GM04504 (cell line): ENCODE data around the gene ZNF783.
A peak's percentile ranks its signal among the peaks of the same experiment; 100 is the strongest.

Source experiments
- DNase-seq: peaks from one replicate; pipeline ENCODE4 v3.0.0-alpha.2; 2012; ENCODE audit warnings: low read depth

Gene ZNF783

DNA sequence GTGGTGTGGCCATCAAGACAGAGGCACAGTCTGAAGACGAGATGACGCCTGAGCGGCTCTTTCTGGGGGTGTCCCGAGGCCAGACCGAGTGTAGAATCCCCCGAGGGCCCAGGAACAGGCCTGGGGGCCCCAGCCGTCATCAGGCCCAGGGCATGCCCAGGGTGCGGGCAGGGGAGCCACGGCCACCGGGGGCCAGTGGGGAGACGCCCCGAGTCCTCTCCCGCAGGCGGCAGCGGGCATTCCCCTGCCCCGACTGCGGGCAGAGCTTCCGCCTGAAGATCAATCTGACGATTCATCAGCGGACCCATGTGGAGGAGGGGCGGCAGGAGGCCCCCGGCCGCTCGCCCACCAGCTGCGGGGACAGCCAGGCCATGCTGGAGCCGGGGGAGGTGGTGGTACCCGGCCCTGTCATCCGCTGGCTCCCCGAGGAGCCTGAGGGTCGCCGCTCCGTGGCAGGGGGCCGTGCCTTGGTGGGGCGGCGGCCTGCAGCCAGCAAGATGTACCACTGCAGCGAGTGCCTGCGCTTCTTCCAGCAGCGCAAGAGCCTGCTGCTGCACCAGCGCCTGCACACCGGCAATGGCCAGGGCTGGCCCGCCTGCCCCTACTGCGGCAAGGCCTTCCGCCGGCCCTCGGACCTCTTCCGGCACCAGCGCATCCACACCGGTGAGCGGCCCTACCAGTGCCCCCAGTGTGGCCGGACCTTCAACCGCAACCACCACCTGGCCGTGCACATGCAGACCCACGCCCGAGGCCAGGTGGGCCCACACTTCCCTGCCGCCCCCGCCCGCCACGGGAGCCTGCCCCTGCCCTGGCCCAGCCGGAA is 19.7 kb downstream of the ZNF783 start:
- DNase-seq, result no peak

DNA sequence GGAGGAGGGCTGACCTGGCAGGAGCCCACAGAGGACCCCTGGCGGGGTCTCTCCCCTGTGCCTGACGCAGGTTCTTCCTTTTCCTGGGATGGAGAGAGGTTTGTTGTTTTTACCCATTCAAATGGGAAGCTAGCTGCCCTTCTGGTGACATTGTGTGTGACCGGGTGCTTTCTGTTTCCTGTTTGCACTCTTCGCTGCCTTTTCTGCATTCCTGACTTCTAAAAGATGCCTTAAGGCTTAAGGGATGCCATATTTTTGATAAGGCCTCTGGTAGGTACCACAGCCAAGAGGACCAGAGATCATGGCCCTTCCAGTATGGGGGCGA is 20.3 kb downstream of the ZNF783 start:
- DNase-seq, result no peak

DNA sequence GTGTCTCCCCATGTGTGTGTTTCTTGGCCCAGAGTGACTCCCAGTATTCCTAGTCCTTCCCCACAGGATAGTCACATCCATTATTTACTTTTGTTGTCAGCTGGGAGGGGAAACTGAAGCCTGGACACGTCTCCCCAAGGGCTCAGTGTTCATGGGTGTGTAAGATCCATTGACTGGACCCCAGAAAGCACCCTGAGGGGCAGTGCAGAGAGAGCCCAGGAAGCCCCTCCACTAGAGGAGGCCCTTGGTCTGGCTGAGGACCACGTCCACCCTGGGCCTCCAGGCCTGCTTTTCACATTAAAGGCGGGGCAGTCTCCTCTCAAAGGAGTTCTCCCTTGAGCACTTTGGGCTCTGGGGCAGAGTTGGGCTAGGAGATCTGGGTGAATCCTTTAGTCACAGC is 21.3 kb downstream of the ZNF783 start:
- DNase-seq, result no peak

DNA sequence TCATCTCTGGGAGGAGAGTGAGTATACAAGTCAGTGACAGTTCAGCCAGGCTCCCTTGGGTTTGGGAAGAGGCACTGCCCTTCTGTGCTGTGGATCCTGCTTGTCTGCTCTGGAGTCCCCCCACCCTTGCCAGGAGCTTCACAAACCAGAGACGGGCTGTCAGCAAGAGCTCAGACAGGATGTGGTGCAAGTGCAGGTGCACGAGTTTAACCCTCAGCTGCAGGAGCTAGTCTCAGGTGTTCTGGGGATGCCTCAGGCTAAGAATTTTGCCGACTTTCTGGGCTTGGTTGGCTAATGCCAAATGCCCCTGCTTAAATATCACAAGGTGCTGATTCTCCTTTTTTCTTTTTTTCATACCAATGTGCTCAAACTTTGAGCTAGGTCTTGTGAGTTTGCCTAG is 22.3 kb downstream of the ZNF783 start:
- DNase-seq, result no peak

DNA sequence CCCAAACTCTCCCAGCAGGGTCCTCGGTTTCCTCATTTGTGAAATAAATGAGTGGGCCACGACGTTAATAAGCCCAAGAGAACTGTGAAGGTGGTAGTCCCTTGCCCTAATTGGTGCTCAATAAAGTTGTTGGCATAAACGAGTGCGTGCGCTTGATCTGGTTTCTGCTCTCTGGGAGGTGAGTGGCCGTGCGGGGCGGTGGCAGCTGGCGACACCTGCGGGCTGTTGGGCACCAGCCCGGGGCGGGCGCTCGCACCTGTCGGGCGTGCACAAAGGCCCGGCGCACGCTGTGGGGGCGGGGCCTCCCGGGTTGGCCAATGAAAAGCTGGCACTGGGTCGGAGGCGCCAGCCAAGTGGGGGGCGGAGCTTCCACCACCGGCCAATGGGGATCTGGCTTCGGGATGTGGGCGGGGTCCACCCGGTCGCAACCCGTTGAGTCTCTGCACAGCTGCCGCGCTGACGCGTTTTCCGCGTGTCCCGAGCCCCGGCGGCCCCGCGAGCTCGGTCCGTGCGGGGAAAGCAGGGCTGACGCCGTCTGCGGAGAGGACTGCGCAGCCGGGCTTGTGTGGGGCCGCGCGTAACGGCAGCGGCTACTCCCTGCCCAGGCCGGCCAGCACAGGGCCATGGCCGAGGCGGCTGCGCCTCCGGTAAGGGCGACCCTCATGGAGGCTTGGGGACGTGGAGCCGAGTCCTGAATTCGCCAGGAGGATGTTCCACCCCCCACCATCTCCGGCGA is 23.0 kb downstream of the ZNF783 start:
- peak; percentile 73 for DNase-seq

DNA sequence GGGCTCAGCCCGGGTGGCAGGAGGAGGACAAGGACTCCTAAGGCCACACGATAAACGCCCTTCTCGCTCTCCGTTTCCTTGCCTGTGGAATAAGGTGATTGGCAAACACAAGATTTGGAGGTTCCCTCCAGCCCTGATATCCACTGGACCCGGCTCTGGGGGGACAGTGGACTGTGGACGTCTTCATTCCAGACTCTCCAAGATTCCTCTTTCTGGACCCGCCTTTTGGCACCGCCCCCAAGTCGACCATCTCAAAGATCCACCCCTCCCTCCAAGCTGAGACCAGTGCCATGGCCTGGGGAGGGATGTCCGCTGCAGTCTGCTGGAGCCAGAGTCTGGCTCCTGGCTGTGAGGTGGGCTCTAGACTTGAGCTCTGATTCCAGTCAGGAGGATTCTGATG is 23.6 kb downstream of the ZNF783 start:
- no peak for DNase-seq

DNA sequence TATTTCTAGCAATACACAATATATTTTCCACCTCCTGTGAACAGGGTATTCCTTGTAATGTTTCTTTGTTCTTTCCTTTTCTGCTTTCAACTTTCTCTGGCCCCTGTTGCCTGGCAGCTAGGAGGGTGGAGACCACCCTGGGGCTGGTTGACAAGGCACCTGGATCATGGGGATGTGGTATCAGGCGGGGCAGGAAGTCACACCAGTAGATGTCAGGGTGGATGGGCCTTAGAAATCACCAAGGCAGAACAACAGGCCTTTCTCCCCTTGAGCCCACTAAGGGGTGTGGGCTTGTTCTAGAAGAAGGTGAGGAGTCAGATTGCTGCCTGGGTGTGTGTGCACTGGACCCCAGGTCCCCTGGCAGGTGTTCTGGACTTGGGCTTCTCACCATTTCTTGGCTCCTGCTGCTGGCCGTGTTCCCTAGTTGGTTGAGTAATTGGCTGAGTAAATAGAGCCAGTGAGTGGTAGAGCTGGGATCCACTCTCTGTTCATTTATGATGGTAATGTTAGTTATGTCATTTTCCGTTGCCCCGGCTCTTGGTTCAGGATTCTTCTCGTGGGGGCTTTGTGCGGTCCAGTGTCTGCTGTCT is 24.9 kb downstream of the ZNF783 start:
- no peak for DNase-seq

DNA sequence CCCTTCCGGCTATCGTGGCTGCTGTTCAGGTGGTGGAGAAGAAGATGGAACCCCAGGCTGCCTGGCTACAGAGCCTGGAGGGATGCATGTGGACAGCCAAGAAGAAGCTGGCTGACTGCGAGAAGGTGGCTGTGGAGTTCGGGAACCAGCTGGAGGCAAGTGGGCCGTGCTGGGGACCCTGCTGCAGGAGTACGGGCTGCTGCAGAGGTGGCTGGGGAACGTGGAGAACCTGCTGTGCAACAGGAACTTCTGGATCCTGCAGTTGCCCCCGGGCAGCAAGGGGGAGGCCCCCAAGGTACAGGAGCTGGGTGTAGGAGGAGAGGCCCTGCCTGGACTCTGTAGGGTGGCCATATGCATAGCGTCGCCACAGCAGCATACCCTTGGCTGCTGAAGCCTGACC is 25.6 kb downstream of the ZNF783 start:
- DNase-seq, result no peak

DNA sequence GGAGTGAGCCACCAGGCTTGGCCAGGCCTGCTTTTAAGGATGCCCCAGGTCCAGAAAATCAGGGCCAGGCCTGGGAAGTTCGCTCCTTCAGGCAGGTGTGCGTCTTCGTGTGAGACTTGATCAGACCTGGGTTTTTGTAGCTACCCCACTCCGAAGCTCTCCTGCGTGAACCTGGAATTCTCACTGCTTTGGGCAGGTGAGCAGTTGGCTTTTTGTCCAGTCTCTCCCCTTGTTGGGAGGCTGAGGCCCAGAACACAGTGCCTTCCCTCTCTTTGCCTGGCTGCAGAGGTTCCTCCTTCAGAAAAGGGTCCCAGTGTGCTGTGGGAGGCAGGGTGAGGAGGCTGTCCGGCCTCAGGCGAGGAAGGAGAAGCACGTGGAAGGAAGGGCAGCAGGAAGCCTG is 27.3 kb downstream of the ZNF783 start:
- no peak for DNase-seq

DNA sequence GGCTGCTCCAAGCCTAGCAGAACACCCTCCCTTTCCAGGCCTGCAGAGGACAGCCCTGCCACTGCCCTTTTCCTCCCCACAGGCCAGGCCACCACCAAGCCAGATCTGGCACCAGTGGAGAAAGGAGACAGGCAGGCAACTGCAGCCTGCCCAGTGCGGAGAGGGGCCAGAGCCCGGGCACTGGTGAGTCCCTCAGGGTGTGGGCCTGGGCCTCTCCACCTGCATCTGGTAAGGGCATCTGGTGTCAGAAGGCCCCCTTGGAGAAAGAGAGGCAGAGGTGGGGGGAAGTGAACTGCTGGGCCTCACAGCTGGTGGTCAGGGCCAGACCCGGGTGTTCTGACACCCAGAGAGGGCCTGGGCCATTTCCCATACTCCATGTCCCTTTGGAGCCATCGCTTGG is 27.9 kb downstream of the ZNF783 start:
- DNase-seq, result no peak

DNA sequence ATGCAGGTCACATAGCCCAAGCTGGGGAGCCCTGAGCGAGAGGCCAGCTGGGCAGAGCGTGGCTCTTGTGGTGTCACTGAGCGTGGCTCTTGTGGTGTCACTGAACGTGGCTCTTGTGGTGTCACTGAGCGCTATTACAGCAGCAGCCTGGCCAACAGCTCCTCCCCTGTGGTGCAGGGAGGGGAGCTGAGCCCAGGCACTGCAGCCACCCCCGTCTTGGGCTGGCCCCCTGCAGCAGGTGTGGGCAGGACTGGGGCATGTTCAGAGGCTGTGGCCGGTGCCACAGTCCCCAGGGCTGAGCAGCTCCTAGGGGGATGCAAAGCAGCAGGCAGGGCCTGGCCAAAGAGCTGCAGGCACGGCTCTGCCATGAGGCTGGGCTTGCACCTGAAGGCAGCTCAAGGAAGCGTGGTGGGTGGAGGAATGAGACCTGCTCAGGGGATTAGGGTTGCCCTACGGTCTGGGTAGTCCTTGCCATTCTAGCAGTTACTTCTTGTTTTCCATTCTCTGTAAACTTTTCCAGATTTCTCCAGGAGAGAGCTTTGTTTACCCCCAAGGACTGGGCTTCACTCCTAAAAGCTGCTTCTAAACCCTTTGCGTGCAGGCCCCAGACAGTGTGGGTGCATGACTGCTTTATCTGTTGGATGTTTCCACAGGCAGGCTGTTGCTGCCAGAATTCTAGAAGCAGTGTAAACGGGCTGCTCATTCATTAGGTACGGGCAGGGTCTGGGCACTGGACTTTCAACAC is 29.2 kb downstream of the ZNF783 start:
- DNase-seq, result no peak

DNA sequence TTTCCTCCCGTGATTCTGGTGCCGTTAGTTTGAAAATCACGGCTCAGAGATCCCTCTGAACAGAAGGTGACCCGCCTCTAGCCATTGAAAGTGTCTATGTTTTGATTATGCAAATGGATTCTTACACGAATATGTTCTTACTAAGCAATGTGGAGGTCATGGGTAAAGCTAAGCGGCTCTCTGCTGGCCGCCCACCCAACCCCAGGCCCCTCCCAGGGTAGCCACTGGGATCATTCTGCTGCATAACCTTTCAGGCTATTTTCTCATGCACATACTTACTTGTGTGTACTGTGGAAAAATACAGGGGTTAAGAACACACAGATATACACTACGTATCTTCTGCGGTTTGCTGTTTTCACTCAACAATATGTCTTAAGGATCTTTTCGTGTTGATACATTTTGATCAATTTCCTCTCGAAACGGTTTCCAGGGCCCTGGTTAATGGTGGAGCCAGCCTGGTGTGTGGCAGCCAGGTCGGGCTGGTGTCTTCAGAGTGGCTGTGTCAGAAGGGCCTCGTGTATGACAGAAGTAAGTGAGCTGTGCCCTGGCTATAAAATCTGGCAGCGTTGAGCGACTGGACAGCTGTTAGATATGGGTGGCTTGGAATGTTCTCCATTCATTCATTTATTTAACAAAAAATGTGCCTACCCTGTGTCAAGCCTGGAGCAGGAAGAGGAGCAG is 29.9 kb downstream of the ZNF783 start:
- DNase-seq, result no peak

DNA sequence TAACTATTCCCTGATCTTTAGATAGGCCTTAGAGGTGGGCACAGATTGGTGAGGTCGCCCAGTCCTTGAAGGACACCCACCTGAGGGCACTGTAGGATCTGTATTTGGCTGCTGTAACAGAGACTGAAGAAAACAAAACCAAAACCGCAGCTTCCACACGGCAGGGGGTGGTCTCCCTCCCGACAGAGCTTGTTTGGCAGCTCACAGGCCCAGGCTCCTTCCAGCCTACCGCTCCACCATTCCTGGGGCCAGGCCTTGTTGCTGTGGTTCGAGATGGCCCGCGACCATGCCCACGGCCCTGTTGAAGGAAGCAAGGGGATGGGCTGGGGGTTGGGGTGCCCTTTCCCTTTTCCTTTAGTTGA is 30.4 kb downstream of the ZNF783 start:
- DNase-seq, result no peak

DNA sequence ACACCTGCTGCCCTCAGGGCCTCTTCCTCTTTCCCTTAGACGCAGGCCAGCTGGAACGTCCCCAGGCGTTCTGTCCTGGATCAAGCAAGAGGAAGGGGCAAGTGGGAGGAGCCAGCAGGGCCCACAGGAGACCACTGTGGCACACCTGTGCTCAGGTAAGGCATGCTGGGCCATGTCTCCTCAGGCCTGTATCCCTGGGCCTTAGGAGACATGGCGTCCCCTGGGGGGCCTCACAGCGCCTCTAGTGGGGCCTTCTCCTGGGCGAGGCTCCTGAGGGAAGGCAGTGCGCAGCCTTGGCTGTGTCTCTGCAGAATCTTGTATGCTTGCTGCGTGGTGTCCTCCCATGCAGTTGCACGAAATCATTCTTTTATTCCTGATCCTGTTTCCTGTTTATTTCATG is 31.3 kb downstream of the ZNF783 start:
- DNase-seq, result no peak

DNA sequence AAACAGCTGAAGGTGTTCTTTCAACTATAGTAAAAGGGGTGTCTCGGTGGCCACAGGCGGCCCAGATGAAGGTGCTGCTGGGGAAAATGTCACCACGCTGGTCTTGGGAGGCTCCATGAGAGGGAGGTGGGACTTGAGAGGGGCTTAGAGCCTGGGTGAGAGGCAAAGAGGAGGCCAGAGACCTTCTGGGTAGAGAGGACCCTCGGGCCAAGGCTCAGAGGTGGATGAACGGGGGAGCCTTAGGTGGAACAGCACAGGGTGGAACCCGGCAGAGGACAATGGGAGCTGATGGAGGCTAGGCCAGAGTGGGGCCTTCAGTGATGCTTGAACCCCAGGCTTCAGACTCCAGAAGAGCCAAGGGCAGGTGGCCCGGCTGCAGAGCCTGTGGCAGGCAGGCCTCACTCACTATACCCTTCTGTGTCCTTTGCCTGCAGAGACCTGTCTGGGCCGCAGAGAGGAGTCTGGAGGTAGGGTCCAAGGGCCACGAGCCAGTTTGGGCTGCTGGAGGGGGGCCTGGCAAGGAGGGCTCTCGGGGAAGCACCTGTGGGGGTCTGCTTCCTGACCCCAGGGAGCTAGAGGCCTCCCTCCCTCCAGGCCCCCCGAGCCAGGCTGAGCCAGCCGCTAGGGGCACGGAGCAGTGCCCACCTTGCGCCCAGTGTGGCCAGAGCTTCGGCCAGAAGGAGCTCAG is 32.1 kb downstream of the ZNF783 start:
- DNase-seq, result no peak

DNA sequence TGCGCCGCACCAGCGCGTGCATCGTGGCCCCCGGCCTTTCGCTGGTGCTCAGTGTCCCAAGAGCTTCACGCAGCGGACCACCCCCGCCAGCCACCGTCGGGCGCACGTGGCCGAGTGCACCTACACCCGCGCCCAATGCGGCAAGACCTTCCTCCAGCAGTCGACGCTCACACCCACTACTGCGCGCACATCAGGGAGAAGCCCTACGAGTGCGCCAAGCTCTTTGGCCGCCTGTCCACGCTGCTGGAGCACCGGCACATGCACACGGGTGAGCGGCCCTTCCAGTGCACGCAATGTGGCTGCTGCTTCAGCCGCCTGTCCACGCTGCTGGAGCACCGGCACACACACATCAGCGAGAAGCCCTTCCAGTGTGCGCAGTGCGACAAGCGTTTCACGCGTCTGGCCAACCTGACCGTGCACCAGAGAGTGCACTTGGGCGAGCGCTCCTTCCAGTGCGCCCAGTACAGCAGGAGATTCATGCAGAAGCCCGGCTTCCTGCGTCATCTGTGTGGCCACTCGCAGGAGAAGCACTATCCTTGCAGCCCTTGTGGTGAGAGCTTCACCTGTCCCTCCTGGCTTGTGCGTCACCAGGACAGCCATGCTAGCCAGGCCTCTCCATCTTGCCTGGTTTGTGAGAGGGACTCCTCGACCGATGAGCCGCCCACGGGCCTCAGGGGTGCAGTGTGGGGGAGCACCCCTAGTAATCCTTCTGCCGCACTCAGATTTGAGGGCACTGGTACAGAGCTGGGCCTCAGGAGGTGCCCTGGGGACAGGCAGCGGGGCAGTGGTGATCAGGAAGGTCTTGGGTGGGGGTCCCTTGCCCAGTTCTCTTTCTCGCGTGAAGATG is 32.9 kb downstream of the ZNF783 start:
- DNase-seq, result no peak

DNA sequence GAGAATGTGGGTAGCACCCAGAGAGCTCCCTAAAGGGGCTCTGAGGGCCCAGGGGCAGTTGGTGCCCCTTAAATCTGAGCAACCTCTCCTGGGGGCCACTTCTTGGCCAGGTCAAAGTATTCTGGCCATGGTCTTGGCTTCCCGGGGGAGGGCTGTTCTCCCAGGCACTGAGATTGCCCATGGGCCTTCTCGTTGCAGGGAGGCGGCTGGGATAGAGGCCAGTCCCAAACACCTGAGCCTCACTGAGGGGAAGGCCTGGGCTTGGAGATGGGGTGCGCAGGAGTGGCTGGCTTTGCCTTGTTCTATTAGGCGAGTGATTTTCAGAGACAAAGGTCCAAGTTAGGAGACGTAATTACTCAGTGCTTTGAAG is 33.5 kb downstream of the ZNF783 start:
- DNase-seq, result no peak

DNA sequence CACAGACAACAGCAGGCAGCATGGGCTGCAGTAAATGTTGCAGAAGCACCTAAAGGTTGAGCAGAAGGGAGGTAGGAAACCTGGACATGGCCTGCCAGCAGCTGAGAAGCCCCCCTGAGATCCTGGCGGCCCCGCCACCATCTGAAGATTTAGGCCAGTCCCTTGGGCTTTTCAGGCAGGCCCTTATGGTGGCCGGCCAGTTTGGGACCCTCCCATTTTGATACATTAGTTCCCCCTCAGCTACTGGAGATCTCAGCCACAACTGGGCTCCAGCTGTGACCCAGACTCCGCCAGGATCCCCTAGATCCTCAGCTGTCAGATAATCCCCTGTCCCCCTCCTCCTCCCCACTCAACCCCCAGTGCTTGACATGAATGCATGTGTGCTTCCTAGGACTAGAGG is 34.4 kb downstream of the ZNF783 start:
- no peak for DNase-seq

DNA sequence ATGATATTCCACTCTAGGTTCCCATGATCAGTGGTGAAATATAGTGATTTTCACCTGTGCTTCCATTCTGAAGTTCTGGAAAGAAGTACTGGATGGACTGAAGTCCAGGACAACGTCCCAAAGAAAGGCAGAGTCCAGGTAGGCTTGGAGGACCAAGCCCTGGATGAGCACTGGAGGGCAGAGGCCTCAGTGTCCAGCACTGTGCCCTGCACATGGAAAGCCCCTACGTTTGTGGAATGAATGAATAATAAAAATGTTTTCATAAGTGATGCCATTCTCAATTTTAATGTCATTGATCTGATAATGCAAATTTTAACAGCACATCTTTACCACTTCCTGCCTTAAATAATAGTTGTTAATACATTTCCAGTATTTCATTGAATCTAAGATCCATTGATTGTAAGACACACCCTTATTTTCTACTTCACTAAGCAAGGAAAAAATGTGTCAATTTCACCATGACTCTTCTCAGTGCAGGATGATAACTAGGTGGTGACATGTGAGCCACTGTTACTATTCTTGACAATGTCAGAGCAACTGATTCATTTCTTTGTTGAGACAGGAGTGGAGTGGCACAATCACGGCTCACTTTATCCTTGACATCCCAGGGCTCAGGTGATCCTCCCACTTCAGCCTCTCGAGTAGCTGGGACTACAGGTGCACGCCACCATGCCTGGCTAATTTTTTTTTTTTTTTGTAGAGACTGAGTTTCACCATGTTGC is 35.2 kb downstream of the ZNF783 start:
- no peak for DNase-seq
